ENCODE data around the gene LAMC1.

- TF ChIP-seq EZH2 (IDR thresholded peaks at IDR 0.05; ENCODE audit: borderline replicate concordance, insufficient read depth, low read depth, low read length, poor library complexity, severe bottlenecking) (no peak), CTCF (IDR thresholded peaks at IDR 0.05) (no peak)
Measured at GRCh38 chr1:183097438-183098051, 74.3 kb downstream of the LAMC1 start.

All from B cell (primary cell).